Spleen (tissue), 7 donors: Measurements from ENCODE around the gene FOLH1.
"Not testable (repeated sequence)": the region's sequence is repeated elsewhere in the genome, so short reads cannot be mapped to it uniquely, and the experiment has no call there.

Experiments
- CTCF ChIP-seq, 11 experiments: fragments of 200-600 bp in 7 of 11; fragments of 450-650 bp in 4 of 11; sonication (generic) in 4 of 11; IDR thresholded peaks in 8 of 11; conservative IDR thresholded peaks in 3 of 11; 1 replicate in 7 of 11; 2 replicates in 4 of 11; pipeline versions ENCODE4 v1.4.0 to v1.8.0; 2016 to 2021; ENCODE audit warnings: antibody characterized with exemption in 11 of 11, inconsistent platforms in 4 of 11, mild to moderate bottlenecking in 1 of 11
- POLR2A ChIP-seq, 3 donors: fragments of 450-650 bp; IDR thresholded peaks; one replicate each; pipeline ENCODE4 v1.5.1; 2017; ENCODE audit warnings: antibody characterized with exemption in 3 of 3, mild to moderate bottlenecking in 1 of 3
- POLR2AphosphoS5 ChIP-seq, 3 donors: sonication (generic); formaldehyde crosslinking; IDR thresholded peaks; one replicate each; pipeline ENCODE4 v1.5.1; 2017; ENCODE audit warnings: antibody characterized with exemption in 3 of 3
- donor health status: DM: no; HTN: no; CAD: no; lungs with moderate emphysema.
- donor health status: DM: no; HTN: no; CAD: no.
- donor health status: DM: no; HTN: no; CAD: no.

GRCh38 chr11:49174691-49175366 is 33.6 kb downstream of the FOLH1 start:
- TF ChIP-seq CTCF (IDR thresholded peaks at IDR 0.05 in 8 of 11, conservative IDR thresholded peaks at IDR 0.05 in 3 of 11); POLR2AphosphoS5 (IDR thresholded peaks at IDR 0.05); POLR2A (IDR thresholded peaks at IDR 0.05): not testable (repeated sequence)
